SKM-1 treated with dmso at 0.1 percent for 144 hours (cell line): ENCODE data around the gene POLR1B.
"Not testable (repeated sequence)": the region's sequence is repeated elsewhere in the genome, so short reads cannot be mapped to it uniquely, and the experiment has no call there.

Source experiments
- DNase-seq: peaks from one replicate; lab custom pipeline; 2025; ENCODE audit not compliant: unreplicated experiment; lab: John Stamatoyannopoulos, UW

The POLR1B gene, protein sequence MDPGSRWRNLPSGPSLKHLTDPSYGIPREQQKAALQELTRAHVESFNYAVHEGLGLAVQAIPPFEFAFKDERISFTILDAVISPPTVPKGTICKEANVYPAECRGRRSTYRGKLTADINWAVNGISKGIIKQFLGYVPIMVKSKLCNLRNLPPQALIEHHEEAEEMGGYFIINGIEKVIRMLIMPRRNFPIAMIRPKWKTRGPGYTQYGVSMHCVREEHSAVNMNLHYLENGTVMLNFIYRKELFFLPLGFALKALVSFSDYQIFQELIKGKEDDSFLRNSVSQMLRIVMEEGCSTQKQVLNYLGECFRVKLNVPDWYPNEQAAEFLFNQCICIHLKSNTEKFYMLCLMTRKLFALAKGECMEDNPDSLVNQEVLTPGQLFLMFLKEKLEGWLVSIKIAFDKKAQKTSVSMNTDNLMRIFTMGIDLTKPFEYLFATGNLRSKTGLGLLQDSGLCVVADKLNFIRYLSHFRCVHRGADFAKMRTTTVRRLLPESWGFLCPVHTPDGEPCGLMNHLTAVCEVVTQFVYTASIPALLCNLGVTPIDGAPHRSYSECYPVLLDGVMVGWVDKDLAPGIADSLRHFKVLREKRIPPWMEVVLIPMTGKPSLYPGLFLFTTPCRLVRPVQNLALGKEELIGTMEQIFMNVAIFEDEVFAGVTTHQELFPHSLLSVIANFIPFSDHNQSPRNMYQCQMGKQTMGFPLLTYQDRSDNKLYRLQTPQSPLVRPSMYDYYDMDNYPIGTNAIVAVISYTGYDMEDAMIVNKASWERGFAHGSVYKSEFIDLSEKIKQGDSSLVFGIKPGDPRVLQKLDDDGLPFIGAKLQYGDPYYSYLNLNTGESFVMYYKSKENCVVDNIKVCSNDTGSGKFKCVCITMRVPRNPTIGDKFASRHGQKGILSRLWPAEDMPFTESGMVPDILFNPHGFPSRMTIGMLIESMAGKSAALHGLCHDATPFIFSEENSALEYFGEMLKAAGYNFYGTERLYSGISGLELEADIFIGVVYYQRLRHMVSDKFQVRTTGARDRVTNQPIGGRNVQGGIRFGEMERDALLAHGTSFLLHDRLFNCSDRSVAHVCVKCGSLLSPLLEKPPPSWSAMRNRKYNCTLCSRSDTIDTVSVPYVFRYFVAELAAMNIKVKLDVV

DNA sequence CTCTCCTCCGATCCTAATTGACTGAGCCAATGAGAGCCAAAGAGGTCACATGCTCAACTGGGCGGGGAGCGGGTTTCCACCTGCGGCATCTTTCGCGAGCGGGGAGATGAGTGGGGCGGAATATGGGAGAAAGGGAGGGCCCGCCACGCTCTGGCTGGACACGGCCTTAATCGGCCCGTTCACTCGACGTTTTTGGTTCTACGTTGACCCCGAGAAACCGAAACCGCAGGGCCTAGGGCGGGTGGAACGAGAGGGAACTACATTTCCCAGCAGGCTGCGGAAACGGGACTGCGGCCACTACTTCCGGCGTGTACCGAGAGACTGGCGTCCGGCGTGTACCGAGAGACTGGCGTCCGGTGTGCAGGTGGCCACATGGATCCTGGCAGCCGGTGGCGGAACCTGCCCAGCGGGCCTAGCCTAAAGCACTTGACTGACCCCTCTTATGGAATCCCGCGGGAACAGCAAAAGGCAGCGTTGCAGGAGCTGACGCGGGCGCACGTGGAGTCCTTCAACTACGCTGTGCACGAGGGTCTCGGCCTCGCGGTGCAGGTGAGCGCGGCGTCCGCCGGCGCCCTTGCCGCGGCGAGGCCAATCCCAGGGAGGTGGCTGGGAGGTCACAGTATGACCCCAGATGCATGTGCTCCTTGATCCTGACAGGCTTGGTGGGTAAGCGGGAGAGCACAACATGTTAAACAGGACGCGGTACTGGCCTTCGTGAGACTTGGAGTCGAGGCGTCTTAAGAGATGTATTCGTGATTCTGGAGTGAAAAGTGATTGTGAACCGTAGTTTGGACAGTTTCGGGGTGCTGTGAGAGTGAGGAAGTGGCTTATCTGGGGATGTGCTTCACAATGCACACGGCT, at the start of gene POLR1B:
TSS of gene POLR1B (plus strand) at position 343 of the 861 bp plus-strand sequence. CDS start at position 373, 30 bp downstream.
- DNase-seq, result peak; percentile 82

DNA sequence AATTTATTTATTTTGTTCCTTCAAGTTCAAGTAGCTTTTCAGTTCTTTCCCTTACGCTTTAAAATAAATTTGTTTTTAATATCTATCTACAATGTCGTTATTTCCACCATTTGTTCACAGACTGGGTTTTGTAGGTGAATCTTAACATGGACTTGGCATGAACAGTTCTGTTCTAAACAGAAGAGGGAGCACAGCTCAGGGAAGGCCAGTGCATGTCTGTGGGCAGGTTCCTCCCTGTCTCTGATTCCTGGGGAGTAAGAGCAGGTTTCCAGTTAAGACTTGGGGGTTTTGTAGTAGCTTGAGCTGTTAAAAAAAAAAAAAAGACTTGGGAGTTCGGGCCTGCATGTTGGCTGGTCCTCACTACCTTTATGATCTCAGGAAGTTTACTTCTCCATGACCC, 49.2 kb upstream of the POLR1B start:
- no peak for DNase-seq

DNA sequence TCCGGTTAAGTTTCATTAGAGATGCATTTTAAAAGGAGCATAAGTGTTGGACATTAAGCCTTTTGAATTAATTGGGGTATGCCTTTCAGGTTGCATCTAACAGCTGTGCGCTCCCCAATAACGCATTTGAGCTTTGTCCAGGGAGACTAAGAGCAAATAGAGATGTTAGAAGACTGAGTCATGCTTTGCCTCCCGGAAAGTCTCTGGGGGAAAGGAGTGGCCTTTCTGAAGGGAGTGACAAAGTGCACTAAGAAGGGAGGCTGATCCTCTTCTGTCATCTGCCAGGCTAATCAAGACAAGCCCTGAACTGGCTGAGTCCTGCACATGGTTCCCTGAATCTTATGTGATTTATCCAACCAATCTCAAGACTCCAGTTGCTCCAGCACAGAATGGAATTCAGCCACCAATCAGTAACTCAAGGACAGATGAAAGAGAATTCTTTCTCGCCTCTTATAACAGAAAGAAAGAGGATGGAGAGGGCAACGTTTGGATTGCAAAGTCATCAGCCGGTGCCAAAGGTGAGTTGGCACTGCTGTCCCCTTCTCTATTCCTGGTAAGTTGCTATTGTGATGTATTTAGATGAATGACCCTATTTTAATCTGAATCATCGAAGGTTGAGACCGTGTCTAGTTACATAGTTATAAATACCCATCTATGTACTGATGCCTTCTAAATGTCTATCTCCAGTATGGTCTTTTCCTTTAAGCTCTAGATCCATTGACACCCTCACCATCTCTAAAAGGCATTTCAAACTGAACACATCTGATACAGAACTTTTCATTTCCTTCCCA, 48.2 kb upstream of the POLR1B start:
- DNase-seq, result no peak

DNA sequence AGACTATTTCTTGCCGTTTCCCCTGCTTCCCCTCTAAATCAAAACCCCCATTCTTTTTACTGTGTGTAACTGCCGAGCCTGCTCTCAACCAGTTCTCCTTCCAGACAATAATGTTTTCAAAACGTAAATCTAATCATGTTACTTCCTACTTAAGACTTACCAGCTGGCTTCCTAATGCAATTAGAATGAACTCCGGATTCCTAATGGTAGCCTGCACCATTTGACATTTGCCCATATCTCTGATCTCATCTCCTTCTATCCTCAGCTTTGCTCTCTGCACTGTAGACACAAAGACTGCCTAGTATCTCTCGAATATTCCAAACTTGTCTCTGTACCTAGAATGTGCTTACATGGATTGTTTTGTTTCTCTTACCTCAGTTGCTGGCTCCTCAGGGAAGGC, 47.4 kb upstream of the POLR1B start:
- DNase-seq, result no peak

DNA sequence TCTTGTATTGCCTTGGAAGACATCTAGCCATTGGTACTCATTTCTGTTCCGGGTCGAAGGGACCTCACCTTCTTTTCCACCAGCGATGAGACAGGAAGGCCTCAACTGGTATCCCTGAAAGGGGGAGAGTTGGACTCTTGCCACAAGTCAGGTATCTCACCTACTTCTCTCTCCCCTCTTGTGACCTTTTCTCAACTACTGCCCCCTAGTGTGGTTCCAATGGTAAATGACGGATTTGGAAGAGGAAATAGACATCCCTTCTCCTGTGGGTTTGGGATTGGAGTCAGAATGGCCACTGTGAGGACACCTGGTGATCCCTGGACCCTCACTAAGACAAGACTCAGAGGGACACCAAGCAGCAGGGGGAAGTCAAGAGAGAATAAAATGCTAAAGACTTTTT, 46.4 kb upstream of the POLR1B start:
- not testable (repeated sequence) for DNase-seq

DNA sequence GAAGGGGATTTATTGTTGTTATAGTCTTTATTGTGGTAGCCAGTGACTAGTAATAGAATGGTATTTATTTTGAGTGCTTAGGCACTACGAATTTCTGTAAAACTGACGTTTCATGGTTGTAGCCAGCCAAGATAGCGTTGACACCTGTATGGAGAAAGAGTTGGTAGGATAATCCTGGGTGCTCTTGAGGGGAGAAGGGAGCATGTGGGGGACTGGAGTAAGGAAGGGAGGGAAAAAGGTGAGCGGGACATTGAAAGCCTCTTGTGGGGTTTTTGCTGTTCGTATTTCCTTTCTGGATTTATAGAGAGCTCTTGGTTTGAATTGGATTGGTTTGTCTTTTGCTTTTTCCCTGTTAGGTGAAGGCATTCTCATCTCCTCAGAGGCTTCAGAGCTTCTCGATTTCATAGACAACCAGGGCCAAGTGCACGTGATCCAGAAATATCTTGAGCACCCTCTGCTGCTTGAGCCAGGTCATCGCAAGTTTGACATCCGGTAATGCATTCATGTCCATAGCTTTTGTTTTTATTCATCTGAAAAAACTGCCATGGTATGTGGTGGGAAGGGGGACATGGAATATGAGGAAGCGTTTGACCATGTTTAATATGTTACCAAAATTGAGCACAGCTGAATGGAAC, 41.3 kb upstream of the POLR1B start:
- DNase-seq, result peak; percentile 22

DNA sequence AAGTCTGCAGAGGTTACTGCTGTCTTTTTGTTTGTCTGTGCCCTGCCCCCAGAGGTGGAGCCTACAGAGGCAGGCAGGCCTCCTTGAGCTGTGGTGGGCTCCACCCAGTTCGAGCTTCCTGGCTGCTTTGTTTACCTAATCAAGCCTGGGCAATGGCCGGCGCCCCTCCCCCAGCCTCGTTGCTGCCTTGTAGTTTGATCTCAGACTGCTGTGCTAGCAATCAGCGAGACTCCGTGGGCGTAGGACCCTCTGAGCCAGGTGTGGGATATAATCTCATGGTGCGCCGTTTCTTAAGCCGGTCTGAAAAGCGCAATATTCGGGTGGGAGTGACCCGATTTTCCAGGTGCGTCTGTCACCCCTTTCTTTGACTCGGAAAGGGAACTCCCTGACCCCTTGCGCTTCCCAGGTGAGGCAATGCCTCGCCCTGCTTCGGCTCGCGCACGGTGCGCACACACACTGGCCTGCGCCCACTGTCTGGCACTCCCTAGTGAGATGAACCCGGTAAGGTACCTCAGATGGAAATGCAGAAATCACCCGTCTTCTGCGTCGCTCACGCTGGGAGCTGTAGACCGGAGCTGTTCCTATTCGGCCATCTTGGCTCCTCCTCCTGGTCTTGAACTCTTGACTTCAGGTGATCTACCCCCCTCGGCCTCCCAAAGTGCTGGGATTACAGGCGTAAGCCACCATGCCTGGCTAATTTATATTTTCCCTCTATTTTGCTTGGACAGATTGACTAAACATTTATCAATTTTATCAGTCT, 32.8 kb upstream of the POLR1B start:
- not testable (repeated sequence) for DNase-seq

DNA sequence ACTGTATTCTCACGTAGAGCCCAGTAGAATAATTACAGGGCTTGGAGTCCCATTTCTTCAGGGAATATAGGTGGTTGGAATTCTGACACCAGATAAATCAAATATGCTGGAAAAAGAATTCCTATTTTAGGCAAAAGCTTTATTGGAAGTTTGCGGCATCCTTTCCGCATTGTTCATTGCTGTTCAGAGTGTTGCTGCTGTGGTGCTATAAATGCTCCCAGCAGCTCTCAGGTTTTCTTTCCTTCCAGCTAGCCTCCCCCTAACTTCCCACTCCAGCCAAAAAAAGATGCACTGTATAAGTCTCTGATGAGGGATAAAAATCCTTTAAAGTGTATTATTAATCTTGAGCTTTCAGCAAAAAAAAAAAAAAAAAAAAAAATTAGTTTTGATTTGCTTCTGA, 25.5 kb upstream of the POLR1B start:
- DNase-seq, result no peak

DNA sequence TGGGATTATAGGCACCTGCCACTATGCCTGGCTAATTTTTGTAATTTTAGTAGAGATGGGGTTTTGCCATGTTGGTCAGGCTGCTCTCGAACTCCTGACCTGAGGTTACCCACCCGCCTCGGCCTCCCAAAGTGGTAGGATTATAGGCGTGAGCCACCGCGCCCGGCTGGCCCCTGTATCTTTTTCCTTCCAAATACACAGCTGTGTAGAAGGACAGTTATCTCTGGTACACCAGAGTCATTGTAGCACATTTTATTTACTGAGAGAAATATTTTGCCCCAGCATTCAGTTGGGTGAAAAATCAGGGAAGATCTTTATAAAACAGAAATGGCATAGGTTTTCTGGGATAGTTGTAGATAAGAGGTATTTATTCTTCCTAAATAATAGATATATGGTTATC, 23.5 kb upstream of the POLR1B start:
- no peak for DNase-seq

DNA sequence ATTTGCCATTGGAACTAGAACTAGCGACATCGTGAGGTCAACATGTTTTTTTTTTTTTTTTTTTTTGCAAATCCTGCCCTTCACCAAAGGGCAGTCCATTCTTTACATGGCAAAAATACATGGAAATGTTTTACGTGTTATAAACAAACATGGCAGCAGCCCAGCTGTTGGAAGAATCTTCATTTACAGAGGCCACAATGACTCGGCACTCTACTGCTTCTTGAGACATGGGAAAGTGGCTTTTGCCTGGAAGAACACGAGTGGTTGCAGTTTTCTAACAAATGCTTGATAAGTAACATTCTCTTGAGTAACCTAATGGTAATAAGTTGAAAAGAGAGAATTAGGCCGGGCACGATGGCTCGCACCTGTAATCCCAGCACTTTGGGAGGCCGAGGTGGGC, 22.8 kb upstream of the POLR1B start:
- no peak for DNase-seq

DNA sequence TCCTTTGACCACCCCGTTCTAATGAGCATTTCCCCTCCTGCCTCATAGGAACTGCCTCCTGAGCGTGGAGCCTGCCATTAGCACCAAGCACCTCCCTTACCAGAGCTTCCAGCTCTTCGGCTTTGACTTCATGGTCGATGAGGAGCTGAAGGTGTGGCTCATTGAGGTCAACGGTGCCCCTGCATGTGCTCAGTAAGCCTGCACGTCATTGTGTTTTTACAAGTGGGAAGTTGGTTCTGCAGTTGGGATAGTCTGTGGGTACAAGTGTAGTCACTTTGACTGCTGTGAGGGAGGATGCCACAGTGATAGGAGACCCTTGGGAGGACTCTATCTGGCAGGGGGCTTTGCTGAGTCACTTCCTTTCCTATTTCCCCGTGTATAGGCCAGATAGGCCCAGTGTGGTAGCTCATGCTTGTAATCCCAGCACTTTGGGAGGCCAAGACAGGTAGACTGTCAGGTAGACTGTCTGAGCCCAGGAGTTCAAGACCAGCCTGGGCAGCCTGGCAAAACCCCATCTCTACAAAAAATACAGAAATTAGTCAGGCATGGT, 22.0 kb upstream of the POLR1B start:
- DNase-seq, result no peak

DNA sequence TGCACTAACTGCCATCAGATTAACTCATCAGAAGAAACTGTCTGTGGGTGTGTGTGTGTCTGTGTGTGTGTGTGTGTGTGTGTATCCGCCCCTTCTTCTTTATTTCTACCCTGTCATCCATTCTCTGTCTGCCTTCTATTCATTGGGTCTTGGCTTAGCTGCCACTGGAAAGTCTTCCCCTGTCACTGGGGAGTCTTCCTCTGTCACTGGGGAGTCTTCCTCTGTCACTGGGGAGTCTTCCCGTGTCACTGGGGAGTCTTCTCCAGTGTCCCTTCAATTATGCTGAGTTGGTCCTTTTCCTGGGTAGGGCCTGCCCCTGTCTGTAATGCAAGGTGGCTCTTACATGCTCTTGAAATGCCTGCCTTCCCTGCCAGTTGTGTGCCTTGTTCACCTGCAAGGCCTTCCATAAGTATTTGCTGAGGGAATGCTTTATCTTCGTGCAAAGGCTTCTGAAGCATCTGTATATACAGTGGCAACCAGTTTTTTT, 18.9 kb upstream of the POLR1B start:
- no peak for DNase-seq

DNA sequence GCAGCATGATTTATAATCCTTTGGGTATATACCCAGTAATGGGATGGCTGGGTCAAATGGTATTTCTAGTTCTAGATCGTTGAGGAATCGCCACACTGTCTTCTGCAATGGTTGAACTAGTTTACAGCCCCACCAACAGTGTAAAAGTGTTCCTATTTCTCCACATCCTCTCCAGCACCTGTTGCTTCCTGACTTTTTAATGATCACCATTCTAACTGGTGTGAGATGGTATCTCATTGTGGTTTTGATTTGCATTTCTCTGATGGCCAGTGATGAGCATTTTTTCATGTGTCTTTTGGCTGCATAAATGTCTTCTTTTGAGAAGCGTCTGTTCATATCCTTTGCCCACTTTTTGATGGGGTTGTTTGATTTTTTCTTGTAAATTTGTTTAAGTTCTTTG, 18.0 kb upstream of the POLR1B start:
- not testable (repeated sequence) for DNase-seq

DNA sequence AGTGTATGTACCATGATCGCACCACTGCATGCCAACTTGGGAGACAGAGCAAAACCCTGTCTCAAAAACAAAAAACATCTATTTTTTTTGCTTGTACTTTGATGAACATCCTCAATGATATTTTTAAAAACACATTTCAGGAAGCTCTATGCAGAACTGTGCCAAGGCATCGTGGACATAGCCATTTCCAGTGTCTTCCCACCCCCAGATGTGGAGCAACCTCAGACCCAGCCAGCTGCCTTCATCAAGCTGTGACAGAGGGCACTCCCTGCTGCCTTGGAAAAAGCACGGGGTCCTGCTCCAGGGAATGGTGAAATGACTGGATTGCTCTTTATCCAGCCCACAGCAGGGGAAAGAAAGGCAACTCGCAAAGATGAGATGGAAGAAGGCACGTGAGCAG, 13.7 kb upstream of the POLR1B start:
- DNase-seq, result no peak

DNA sequence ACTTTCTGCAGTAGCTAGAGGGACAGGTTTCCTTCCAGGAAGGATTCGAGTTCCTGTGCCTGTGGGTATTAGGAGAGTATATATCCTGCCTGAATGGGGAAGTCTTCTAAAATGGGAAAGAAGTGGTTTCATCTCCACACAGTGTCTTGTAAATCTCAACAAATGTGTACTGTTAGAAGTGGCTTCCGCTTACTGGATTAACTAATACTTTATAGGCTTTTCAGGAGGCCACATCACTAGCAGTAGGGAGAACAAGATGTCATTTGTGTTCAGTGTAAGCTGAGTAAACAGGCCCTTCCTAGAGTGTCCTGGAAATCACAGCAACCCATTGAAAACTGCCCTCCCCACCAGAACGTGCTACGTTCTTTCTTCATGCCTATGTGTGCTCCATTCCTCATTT, 12.5 kb upstream of the POLR1B start:
- DNase-seq, result no peak

DNA sequence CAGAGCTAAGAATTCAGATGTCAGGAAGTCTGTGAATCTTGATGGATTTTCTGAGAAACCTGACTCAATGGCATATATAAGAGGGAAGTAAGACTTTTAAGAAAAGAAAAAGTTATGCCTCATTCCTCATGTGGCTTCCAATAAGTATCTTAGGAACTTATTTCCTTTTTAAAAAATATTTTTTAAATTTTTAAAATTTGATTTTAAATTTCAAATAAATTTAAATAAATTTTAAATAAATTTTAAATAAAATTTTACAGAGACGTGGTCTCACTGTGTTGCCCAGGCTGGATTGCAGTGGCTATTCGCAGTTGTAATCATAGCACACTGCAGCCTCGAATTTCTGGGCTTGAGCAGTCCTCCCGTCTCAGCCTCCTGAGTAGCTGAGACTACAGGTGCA, 11.5 kb upstream of the POLR1B start:
- DNase-seq, result no peak

DNA sequence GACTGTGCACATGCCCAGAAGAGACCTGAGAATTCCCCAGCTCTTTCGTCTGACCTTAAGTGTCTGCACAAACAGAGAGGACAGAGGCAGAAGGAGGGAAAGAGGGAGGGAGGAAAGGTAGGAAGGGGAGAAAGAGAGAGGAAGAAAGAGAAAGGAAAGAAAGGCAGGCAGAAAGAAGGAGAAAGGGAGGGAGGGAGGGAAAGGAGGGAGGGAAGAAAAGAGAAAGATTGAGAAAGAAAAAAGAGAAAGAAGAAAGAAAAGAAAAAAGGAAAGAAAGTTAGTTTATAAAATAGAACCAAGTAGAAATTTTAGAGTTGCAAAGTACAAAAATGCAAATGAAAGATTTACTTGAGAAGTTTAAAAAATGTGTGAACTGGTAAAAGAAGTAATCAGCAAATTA, 7.4 kb upstream of the POLR1B start:
- DNase-seq, result no peak

DNA sequence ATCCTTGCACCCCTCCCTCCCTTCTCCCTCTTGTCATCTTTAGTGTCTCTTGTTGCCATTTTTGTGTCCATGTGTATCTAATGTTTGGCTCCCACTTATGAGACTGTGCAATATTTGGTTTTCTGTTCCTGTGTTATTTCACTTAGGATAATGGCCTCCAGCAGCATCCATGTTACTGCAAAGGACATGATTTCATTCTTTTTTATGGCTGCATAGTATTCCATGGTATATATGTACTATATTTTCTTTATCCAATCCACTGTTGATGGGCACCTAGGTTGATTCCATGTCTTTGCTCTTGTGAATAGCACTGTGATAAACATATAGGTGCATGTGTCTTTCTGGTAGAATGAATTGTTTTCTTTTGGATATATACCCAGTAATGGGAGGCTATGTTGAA, 5.6 kb upstream of the POLR1B start:
- DNase-seq, result not testable (repeated sequence)
